Cerebellar cortex (tissue), 1 donor: ENCODE results near the gene BRD7.

Source experiments
- DNase-seq: peaks from one replicate; pipeline ENCODE4 v3.0.0-alpha.2; 2015; ENCODE audit warnings: low spot score

The BRD7 gene

GRCh38 chr16:50271148-50272041 is 97.4 kb downstream of the BRD7 start:
- DNase-seq, result no peak

DNA sequence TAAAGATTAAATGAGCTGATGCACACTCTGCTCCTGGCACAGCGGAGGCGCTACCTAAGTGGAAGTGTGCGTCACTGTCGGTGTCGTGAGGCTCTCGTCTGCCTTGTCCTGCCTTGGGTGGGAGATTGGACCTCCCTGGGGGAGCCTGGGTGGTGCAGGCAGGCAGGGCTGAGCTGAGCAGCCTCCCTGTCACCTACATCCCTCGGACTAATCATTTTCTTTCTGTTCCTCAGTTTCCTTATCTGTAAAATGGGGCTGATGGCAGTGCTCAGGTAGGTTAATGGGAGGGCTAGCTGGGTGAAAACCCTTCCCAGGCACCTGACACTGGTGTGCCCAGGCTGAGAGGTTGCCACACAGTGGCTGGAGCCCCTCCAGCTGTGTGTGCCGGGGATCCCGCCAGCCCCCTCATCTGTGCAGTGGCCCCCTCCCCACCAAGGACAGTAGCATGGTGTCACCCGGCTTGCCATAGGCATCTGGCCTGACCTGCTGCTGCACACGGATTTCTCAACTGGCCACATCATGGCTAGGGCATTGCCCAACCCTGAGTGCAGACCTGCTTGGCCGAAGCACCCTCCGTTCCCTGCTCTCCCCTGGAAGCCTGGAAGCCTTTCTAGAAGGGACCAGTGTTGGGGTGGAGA is 98.2 kb downstream of the BRD7 start:
- no peak for DNase-seq

GRCh38 chr16:50269769-50270509 is 98.8 kb downstream of the BRD7 start:
- no peak for DNase-seq

- DNase-seq, result no peak
These were observed 99.6 kb downstream of the BRD7 start for GRCh38 chr16:50269061-50269705.

DNA sequence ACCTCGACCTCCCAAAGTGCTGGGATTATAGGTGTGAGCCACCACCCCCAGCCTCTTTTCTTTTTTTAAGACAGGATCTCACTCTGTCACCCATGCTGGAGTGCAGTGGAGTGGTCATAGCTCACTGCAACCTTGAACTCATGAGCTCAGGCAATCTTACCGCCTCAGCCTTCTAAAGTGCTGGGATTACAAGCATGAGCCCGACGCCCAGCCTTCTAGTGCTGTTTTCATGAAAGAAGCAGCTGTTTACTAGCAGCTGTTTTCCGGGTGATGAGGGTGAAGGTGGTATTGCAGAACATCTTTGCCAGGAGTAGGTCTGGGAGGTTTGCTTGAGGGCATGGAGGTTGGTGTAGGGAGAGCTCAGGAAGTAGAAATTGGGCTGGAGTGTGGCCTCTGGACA is 100.4 kb downstream of the BRD7 start:
- DNase-seq, result no peak

GRCh38 chr16:50267651-50268050 is 101.1 kb downstream of the BRD7 start:
- DNase-seq, result no peak

DNA sequence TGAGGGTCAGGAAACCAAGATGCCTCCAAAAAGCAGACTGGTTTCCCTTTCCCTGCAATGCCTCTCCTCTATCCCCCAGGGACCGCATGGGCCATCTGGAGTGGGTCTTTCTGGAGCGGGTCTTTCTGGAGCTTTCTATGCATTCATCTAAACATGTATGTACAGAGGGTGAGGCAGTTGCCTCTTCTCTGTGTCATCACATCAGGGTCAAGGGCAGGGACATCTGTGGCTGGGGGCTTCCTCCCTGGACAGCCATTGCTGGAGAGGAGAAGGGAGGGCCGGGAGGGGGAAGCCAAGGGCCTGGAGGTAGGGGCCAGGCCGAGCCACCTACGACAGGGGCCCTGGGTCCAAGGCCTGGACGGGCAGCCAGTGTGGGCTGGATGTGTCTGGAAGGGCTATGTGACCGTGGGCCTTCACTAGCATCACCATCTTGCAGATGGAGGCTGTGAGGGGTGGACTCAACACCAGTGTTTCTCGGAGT is 101.6 kb downstream of the BRD7 start:
- DNase-seq, result no peak

- no peak for DNase-seq
These were observed 102.3 kb downstream of the BRD7 start, which contains the start of gene ADCY7 for GRCh38 chr16:50266337-50267091. TSS of gene ADCY7 (plus strand) at chr16:50266551. CDS start at chr16:50288180, 21,629 bp downstream.
